HG02588 (cell line): ENCODE data around the gene MFRP.
"Not testable (repeated sequence)": the region's sequence is repeated elsewhere in the genome, so short reads cannot be mapped to it uniquely, and the experiment has no call there.

ENCODE experiments used
- ATAC-seq: cut with Tn5 transposase; IDR thresholded peaks from one replicate; pipeline ENCODE4 v1.9.1; 2021; ENCODE audit warnings: mild to moderate bottlenecking, moderate library complexity; ENCODE audit not compliant: unreplicated experiment

Gene MFRP

GRCh38 chr11:119346605-119347004 lies at the start of gene MFRP:
MFRP (minus strand) TSS chr11:119346705; CDS start chr11:119346513, 192 bp downstream.
- ATAC-seq: no peak

DNA sequence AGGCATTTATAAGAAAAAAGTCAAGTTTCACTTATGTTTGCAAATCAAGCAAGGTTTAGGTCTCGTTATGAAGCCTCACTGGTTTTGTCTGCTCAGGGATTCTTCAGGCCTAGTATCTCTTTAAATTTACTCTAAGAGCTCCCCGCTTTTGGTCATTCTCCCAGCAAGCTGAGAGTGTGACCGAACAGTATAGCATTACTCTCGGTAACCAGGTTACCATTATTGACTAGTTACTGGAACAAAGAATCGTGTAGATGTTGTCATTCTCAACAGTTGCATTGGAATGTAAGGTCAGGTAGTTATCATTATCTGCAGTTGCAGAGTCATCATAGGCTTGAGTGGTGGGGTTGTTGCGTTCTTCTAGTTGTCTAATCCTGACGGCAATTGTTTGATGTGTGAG lies 44.8 kb upstream of the MFRP start:
- no peak for ATAC-seq

DNA sequence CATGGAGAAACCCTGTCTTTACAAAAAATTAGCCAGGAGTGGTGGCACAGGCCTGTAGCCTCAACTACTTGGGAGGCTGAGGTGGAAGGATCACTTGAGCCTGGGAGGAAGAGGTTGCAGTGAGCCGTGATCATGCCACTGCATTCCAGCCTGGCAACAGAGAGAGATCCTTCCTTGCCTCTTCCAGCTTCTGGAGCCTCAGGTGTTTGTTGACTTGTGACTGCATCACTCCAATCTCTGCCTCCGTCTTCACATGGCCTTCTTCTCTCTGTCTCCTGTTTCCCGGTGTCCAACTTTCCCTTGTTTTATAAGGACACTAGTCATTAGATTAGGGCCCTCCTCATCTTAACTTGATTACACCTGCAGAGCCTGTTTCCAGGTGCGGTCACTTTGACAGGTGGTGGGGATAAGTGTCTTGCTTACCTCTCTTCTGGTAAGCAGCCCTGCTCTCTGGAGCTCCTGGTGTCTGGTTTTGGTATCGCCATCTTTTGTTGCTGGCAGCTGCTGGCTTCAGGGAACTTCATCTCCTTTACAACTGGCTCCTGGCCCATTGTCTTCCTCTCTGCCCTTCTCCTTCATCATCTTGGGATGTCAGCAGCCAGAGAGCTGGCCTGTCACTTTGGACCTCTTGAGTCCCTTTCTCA lies 43.2 kb upstream of the MFRP start:
- no peak for ATAC-seq

GRCh38 chr11:119388103-119388502 lies 41.6 kb upstream of the MFRP start:
- no peak for ATAC-seq

GRCh38 chr11:119384332-119384731 lies 37.8 kb upstream of the MFRP start:
- no peak for ATAC-seq

- ATAC-seq: not testable (repeated sequence)
These were observed 36.0 kb upstream of the MFRP start for GRCh38 chr11:119382513-119382912.

DNA sequence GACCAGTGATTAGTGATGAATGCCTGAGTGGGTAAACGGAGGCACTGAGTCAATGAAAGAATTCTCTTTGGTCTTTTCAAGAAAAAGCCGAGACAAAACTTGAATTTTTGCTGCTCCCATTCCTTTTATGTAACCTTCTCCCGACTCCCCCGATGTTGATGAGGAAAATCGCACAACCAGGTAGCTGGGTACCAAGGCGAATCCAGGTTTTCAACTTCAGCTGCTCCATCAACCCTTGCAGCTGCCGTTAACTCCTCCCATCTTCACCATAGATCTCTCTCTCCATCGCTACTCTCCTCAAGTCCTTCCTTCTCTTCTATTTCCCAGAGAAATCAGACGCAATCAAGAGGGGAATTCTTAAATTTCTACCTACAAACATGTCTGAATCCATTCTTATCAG lies 35.6 kb upstream of the MFRP start:
- no peak for ATAC-seq

GRCh38 chr11:119381181-119381988 lies 34.9 kb upstream of the MFRP start, which contains the start of gene USP2:
USP2 (minus strand) TSS chr11:119381690; CDS start chr11:119373480, 8,210 bp downstream.
- peak; percentile 99 for ATAC-seq

- no peak for ATAC-seq
These were observed 34.3 kb upstream of the MFRP start for GRCh38 chr11:119380827-119381180.

DNA sequence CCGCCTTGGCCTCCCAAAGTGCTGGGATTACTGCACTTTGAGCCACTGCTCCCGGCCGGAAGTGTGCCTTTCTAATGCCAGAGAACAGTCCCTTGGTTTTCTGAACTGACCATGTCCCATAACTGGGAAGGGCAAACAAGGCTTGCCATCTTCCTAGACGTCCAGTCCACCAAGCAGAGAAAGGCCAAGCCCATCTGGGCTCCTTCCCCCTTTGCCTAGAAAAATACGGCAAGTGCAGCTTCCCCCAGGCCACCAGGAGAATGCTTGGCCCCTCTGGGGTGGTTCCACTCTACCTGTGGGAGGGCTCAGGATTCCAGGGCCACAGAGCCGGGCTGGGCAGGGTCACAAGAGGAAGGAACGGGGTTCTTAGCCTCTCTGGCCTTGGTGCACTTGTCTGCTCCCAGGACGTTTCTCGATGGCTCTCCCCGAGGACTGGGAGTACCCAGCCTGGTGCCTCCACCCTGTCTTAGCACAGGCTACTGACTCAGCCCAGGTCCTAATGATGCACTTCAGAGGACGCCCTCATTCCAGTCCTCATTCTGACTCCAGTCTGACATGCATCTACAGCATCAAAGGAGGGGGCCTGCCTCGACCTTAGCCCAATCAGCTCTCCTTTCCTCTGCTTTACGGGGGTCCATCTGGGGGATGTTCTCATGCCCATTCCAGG lies 33.8 kb upstream of the MFRP start:
- no peak for ATAC-seq

DNA sequence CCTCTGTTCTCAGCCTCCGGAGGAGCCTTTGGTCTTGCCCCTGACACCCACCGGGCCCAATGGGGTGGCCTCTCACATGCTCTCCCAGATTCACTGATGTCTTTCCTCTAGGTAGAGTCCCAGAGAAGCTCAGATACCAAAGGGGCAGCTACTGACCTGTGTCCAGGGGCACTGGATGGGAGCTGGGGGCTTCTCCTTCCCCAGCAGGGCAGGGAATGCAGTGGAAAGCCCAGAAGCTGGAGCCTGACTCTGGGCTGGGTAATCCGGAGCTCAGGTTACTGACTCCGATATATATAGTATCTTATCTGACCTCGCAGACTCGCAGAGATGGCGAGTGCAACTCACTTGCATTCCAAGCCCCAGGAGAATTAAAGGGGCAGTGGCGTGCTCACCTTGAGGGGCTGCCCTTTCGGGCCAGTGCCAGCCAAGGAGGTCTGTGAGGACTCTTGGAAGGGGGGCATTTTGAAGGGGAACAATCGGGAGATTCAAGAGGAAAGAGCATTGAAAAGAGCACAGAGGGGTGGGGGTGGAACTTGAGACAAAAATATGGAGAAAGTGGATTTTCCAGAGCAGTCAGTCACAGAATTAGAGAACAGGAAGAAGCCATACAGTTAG lies 32.5 kb upstream of the MFRP start:
- no peak for ATAC-seq

- ATAC-seq: no peak
These were observed 31.6 kb upstream of the MFRP start for GRCh38 chr11:119377961-119378667.

GRCh38 chr11:119377112-119377901 lies 30.8 kb upstream of the MFRP start:
- ATAC-seq: no peak

GRCh38 chr11:119376197-119376847 lies 29.8 kb upstream of the MFRP start:
- no peak for ATAC-seq

- no peak for ATAC-seq
These were observed 29.1 kb upstream of the MFRP start for GRCh38 chr11:119375337-119376196.

- no peak for ATAC-seq
These were observed 28.3 kb upstream of the MFRP start for GRCh38 chr11:119374632-119375336.

GRCh38 chr11:119373921-119374631 lies 27.6 kb upstream of the MFRP start:
- ATAC-seq: no peak
